SK-N-SH (cell line): ENCODE data around the gene HHAT.

Experiments
- CHD2 ChIP-seq: fragments of 150-350 bp; IDR thresholded peaks from 2 replicates; pipeline ENCODE4 v1.6.1; 2018; ENCODE audit warnings: low read length; ENCODE audit not compliant: partially characterized antibody
- CTCF ChIP-seq: fragments of 200-600 bp; sonication (generic); IDR thresholded peaks from 2 replicates; pipeline ENCODE4 v1.6.1; 2017; ENCODE audit warnings: antibody characterized with exemption, mild to moderate bottlenecking, moderate library complexity
- FOXM1 ChIP-seq: IDR thresholded peaks from 2 replicates; pipeline ENCODE4 v1.4.0; 2012; ENCODE audit warnings: low read depth, mild to moderate bottlenecking
- IRF3 ChIP-seq: fragments of 150-350 bp; IDR thresholded peaks from 2 replicates; pipeline ENCODE4 v1.6.1; 2016; ENCODE audit warnings: mild to moderate bottlenecking, low read depth, low read length
- JUND ChIP-seq: IDR thresholded peaks from 2 replicates; pipeline ENCODE4 v1.4.0; 2012
- MEF2A ChIP-seq: IDR thresholded peaks from 2 replicates; pipeline ENCODE4 v1.4.0; 2012; ENCODE audit warnings: low read depth, borderline replicate concordance
- MXI1 ChIP-seq: IDR thresholded peaks from 2 replicates; pipeline ENCODE4 v1.6.1; 2012; ENCODE audit warnings: mild to moderate bottlenecking, low read depth, low read length, improper control_type of control experiment
- PBX3 ChIP-seq: IDR thresholded peaks from 2 replicates; pipeline ENCODE4; 2012
- RAD21 ChIP-seq: IDR thresholded peaks from 2 replicates; pipeline ENCODE4 v1.6.1; 2012; ENCODE audit warnings: mild to moderate bottlenecking, low read length
- SMC3 ChIP-seq: IDR thresholded peaks from 2 replicates; pipeline ENCODE4 v1.6.1; 2012; ENCODE audit warnings: low read depth, low read length, improper control_type of control experiment
- TAF1 ChIP-seq: IDR thresholded peaks from 2 replicates; pipeline ENCODE4 v1.6.1; 2012; ENCODE audit warnings: low read depth, mild to moderate bottlenecking, low read length, moderate library complexity, borderline replicate concordance
- USF1 ChIP-seq: IDR thresholded peaks from 2 replicates; pipeline ENCODE4 v1.4.0; 2012; ENCODE audit warnings: low read depth, borderline replicate concordance
- USF2 ChIP-seq: fragments of 150-350 bp; IDR thresholded peaks from 2 replicates; pipeline ENCODE4 v1.6.1; 2017; ENCODE audit warnings: antibody characterized with exemption, low read length, low read depth, borderline replicate concordance

- TF ChIP-seq MEF2A, result no peak
- no peak for TF ChIP-seq TAF1
- TF ChIP-seq CTCF, result no peak
- no peak for TF ChIP-seq RAD21
- TF ChIP-seq SMC3, result no peak
- TF ChIP-seq IRF3, result no peak
- TF ChIP-seq JUND, result no peak
- no peak for TF ChIP-seq PBX3
- TF ChIP-seq FOXM1, result no peak
- TF ChIP-seq MXI1, result no peak
- no peak for TF ChIP-seq USF2
- no peak for TF ChIP-seq CHD2
- no peak for TF ChIP-seq USF1
Observed at GRCh38 chr1:210709701-210710100, 381.0 kb downstream of the HHAT start.
